HAP-1 (cell line): ENCODE data around the gene HYAL3.

ENCODE experiments used
- DNase-seq, 2 experiments: peaks; one replicate each; pipeline ENCODE4 v3.0.0-alpha.2; 2016 to 2020; ENCODE audit warnings: low spot score in 2 of 2
- H3K27me3 ChIP-seq: fragments of 250-450 bp; sonication (Bioruptor Pico); 2 replicates; pipeline ENCODE4 v1.5.1; 2020; ENCODE audit warnings: low read depth, mild to moderate bottlenecking, moderate library complexity
- H3K36me3 ChIP-seq: fragments of 250-450 bp; sonication (Bioruptor Pico); replicated peaks from 2 replicates; pipeline ENCODE4 v1.5.1; 2020; ENCODE audit warnings: mild to moderate bottlenecking
- H3K4me1 ChIP-seq: fragments of 250-450 bp; sonication (Bioruptor Pico); 2 replicates; pipeline ENCODE4 v1.5.1; 2020; ENCODE audit warnings: mild to moderate bottlenecking
- H3K4me3 ChIP-seq: fragments of 250-450 bp; sonication (Bioruptor Pico); 2 replicates; pipeline ENCODE4 v1.5.1; 2020; ENCODE audit warnings: mild to moderate bottlenecking, moderate library complexity
- H3K9me3 ChIP-seq: fragments of 250-450 bp; sonication (Bioruptor Pico); 2 replicates; pipeline ENCODE4 v1.5.1; 2020; ENCODE audit warnings: mild to moderate bottlenecking, moderate library complexity
- in situ Hi-C: fragments of 300-500 bp; cut with MboI; formaldehyde crosslinking; loops from 3 replicates; pipeline ENCODE4 v1.14.3; 2020; ENCODE audit warnings: low sequenced_read_pairs, inconsistent platforms, mixed read lengths

HYAL3 gene

DNA sequence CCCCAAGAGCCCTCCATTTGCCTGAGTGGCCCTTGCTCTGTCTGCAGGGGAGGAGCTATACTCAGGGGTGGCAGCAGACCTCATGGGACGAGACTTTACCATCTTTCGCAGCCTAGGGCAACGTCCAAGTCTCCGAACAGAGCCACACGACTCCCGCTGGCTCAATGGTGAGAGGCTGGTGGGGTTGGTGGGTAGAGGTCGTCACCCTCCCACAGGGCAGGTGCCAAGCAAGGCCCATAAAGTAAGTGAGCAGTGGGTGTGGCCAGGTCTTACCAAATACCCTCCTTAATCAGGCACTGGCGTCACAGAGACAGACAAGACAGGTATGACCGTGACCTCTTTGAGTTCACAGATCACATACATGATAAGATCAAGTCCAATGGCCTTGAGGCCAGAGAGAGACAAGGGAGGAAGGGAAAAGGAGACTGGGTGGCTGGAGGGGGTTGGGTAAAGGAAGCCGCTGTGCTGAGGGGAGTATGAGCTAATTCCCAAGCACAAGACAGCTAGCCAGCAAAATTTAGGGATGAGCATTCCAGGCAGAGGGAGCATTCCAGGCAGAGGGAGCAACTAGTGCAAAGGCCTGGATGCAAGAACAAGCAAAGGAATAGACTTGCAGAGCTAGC is 27.8 kb downstream of the HYAL3 start:
- Histone ChIP-seq H3K9me3 (no peaks in the 10 kb centered on the region), H3K36me3 (no peaks in the 10 kb centered on the region), H3K4me3 (no peak overlapping the region), H3K4me1 (no peaks in the 10 kb centered on the region; the same call in 1 of the 2 replicates), H3K27me3 (peaks cover 4% of the 10 kb centered on the region)
- DNase-seq: no peak
- in situ Hi-C loops: loop anchor here (5.0 kb wide), 2 partner anchors 79 to 149 kb away; partner anchors contain the start of gene GNAT1

DNA sequence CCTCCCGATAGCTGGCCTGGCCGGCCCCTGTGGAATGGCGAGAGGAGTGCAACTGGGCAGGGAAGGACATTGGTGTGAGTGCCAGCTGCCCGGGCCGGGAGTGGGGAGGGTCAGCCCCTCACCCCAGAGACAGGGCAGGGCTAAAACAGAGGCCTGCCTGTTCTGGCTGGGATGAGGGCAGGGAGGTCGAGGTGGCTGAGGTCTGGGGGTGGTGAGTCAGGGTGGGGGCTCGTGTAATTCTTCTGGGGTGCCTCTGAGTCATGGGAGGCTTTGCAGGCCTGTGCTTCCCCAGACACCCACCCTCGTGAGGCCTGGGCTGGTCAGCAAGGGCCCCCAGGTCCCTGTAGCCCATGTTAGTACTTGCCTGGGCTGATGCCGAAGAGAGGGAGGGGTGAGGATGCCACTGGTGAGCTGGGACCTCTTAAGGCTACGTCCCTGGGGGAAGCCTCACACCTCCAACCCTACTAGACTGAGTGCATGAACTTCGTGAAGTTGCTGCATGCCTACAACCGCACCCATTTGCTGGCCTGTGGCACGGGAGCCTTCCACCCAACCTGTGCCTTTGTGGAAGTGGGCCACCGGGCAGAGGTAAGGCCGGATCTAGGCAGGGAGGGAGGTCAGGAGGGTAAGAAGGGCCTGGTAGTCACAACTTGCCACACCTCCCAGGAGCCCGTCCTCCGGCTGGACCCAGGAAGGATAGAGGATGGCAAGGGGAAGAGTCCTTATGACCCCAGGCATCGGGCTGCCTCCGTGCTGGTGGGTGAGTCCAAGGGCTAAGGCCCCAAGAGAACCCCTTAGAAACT is 28.6 kb downstream of the HYAL3 start:
- Histone ChIP-seq H3K4me1 (no peaks in the 10 kb centered on the region; the same call in 1 of the 2 replicates), H3K27me3 (peaks cover 4% of the 10 kb centered on the region)
- in situ Hi-C loops: loop anchor here (5.0 kb wide), 2 partner anchors 78 to 148 kb away; partner anchors contain the start of gene GNAT1

DNA sequence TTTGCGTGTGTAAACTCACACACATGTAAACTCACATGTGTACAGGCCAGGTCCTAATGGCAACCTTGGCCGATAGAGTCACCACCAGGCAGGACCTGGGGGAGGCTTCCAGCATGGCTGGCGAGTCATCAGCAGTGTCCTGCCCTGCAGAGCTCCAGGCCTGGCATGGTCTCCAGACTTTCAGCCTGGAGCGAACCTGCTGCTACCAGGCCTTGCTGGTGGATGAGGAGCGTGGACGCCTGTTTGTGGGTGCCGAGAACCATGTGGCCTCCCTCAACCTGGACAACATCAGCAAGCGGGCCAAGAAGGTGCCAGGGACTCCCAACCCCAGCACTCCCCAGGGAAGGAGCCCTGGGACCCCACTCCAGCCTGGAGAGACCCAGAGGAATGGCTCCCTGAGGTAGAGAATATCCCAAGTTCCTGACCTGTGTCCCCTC is 29.2 kb downstream of the HYAL3 start:
- H3K4me3 ChIP-seq: no peak overlapping the region
- H3K36me3 ChIP-seq: no peaks in the 10 kb centered on the region
- no peaks in the 10 kb centered on the region for H3K9me3 ChIP-seq
- peaks cover 4% of the 10 kb centered on the region for H3K27me3 ChIP-seq
- H3K4me1 ChIP-seq: peaks cover 3% of the 10 kb centered on the region
- DNase-seq: no peak
- in situ Hi-C loops: loop anchor here (5.0 kb wide), 2 partner anchors 78 to 148 kb away; partner anchors contain the start of gene GNAT1

More for the DNA sequence above, 28.6 kb downstream of the HYAL3 start:
- H3K4me3 ChIP-seq: no peak overlapping the region
- H3K9me3 ChIP-seq: no peaks in the 10 kb centered on the region
- no peak for DNase-seq
- no peaks in the 10 kb centered on the region for H3K36me3 ChIP-seq

DNA sequence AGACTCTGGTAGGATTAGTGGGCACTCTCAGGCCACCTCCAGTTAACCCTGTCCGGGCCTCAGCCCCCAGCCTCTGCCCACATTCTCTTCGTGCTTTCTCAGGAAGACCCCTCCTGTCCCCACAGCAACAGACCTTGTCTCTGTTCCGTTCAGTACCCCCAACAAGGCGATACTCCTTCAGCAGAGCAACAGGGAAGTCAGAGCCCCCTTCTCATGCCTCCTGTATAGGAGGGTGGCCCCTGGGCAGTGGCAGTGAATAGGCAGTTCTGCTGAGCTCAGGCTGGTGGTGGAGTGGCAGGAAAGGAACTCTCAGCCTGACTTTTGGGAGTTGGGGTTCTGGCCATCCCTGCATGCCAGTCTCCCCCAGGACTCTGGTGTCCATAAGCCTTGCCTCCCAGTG is 29.7 kb downstream of the HYAL3 start:
- in situ Hi-C loops: no loop called here
- Histone ChIP-seq H3K9me3 (no peaks in the 10 kb centered on the region), H3K27me3 (peaks cover 4% of the 10 kb centered on the region), H3K4me1 (peaks cover 8% of the 10 kb centered on the region), H3K36me3 (no peaks in the 10 kb centered on the region), H3K4me3 (no peak overlapping the region)
- no peak for DNase-seq

DNA sequence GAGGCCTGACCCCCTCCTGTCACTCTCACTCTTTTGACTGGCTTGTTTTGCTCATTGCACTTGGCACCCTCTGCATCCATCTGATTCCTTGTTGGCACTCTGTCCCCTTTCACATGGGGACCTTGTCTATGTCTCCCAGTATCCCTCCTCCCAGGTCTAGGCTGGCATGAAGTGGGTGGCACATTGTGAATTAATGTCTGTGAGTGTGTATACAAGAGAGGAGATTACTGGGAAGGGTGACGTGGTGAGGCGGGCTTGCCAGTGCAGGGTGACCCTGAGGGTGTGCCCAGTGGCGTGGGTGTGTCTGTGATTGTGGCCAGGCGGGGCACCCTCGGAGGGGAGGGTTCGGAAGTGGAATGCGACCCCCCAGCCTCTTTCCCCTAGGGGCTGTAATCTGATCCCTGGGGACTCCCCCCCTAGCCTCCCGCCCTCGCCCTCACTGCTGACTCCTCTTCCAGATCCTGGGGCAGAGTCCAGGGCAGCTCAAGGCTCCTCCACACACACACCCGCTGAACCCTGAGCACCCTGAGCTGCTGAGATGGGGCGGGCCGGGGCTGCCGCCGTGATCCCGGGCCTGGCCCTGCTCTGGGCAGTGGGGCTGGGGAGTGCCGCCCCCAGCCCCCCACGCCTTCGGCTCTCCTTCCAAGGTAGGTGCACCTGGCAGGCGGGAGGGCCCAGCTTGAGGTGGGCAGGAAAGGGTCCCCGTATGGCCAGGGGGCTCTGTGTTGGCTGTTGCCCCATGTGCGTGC is 30.3 kb downstream of the HYAL3 start, which contains the start of gene SEMA3B:
Gene SEMA3B (plus strand): TSS at position 445 of the 749 bp plus-strand sequence. CDS start 94 bp downstream, at position 539.
- Histone ChIP-seq H3K36me3 (no peaks in the 10 kb centered on the region), H3K4me1 (peaks cover 14% of the 10 kb centered on the region), H3K27me3 (peaks cover 4% of the 10 kb centered on the region), H3K9me3 (no peaks in the 10 kb centered on the region), H3K4me3 (no peak within 1 kb of the TSS)
- in situ Hi-C loops: no loop called here
- DNase-seq: no peak

DNA sequence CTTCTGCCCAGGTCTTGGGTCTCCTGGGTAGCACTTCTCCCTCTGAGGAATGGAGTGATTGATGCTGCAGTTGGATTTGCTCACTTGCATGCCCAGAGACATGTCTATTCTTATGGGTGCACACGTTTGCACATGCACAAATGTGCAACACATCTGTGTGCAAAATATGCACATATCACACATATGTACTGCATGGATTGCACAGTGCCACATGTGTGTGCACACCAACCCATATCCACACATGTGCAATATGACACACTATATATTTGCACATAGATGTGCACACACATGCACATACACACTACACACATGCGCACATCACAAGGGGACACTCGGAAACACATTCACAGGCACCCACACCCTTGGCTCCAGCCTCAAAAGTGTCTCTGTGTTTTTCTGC is 30.9 kb downstream of the HYAL3 start:
- Histone ChIP-seq H3K4me3 (no peak overlapping the region), H3K36me3 (no peaks in the 10 kb centered on the region), H3K27me3 (peaks cover 4% of the 10 kb centered on the region), H3K9me3 (no peaks in the 10 kb centered on the region), H3K4me1 (peaks cover 16% of the 10 kb centered on the region)
- in situ Hi-C loops: no loop called here
- DNase-seq: no peak

DNA sequence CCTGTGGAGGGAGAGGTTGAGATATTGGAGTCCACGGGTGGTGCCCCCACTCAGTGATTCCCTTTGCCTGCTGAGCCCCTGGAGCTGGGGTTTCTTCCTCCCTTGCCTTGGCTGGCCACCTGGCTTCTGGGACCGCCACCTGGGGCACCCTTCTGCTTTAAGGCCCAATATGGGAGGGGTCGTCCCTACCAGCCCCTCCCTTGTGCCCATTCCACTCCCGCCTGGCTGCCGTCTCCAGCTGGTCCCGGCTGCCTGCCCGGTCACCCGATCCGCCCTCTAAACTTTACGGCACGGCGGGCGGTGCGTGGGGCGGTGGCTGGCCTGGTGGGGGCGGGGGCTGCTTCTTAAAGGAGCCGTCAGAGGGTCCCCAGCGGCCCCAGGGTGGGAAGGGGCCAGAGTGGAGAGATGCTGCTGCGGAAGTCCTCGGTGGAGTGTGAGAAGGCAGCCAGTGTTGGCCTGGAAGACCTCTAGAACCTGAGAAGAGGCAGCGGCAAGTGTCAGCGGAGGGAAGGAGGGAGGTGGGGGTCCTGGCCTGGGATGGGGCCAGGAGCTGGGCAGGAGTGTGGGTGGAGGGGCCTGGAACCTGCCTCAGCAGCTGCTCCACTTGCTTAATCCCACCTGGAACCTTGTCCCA is 31.8 kb downstream of the HYAL3 start:
- Histone ChIP-seq H3K27me3 (peaks cover 4% of the 10 kb centered on the region), H3K9me3 (no peaks in the 10 kb centered on the region), H3K36me3 (no peaks in the 10 kb centered on the region), H3K4me3 (no peak overlapping the region), H3K4me1 (peaks cover 16% of the 10 kb centered on the region)
- in situ Hi-C loops: no loop called here
- DNase-seq: peak in 1 of 2 experiments; percentile 45

DNA sequence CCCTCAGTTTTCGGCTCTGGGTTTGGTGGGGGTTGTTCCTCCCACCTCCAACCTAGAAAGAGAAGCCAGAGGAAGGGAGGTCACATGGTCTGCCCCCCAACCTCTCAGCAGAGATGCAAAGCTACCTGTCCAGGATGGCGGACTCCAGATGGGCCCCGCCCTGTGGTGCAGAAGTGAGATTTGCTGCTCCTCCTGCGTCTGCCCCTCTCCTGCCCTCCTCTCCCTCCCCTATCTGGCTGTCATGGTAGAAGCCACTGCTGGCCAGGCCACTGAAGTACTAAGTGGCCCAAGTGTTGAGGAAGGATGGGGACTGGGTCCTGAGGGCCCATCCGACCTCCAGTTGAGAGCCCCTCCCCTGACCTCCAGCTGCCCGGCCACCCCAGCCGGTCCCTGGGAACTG is 32.4 kb downstream of the HYAL3 start:
- H3K4me3 ChIP-seq: no peak overlapping the region
- in situ Hi-C loops: no loop called here
- no peaks in the 10 kb centered on the region for H3K9me3 ChIP-seq
- no peaks in the 10 kb centered on the region for H3K36me3 ChIP-seq
- H3K4me1 ChIP-seq: peaks cover 16% of the 10 kb centered on the region
- DNase-seq: no peak
- peaks cover 4% of the 10 kb centered on the region for H3K27me3 ChIP-seq

DNA sequence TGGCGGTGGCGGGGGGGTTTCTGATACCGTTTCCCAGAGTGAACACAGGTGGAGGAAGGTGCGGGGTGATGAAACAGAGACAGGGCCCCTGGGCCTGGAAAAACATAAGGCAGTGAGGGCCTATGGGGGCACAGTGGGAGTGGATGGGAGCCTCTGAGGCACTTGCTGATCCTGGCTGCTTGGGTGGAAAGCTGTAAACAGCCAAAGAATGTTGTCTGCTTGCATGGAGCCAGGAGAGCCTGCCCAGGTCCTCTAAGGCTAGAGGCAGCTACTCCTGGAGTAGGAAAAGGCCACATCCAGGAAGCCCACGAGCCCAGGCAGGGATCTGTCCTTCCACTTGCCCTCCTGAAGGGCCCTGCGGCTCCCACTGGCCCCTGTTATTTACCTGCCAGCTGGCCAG is 33.2 kb downstream of the HYAL3 start:
- no peak for DNase-seq
- in situ Hi-C loops: no loop called here
- H3K4me1 ChIP-seq: peaks cover 17% of the 10 kb centered on the region
- no peaks in the 10 kb centered on the region for H3K36me3 ChIP-seq
- H3K27me3 ChIP-seq: peaks cover 4% of the 10 kb centered on the region
- H3K4me3 ChIP-seq: no peak overlapping the region
- H3K9me3 ChIP-seq: no peaks in the 10 kb centered on the region

DNA sequence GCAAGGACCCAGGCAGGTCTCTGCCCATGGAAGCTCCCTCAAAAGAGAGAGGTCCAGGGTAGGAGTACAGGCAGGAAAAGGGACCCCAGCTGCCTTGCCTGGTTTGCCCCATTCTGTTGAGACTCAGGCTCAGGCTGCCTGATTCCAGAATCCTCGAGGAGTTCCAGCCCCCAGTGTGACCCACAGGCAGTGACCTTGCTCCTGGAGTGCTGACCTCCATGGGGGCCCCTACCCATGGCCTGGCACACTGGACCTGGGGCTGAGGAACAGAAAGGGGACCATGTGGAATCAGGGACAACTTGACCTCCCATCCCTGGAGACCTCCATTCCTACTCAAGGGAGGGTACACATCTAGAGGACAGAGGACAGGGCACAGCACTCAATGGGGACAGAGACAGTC is 33.6 kb downstream of the HYAL3 start:
- peaks cover 21% of the 10 kb centered on the region for H3K4me1 ChIP-seq
- in situ Hi-C loops: no loop called here

DNA sequence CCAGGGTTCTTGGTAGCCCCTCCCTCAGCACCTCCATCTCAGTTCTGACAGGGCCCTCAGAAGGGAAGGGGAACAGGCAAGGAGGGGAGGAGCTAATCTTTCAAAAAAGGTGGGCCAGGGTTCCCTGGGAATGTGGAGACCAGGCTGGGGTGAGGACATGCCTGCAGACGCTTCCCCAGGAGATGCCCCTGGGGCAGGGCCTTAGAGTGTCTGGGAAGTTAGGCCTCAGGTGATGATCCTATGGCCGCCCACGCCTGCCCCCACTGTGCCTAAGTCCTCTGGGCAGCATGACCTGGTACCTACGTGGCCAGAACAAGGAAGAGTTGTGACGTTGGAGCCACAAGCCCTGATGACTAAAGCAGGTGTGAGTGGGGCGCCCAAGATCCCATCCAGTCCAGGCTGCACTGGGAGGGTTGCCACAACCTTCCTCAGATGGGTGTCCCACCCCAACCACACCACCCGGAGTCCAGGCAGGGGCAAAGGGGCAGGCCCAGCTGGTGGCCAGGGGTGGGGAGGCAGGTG is 34.2 kb downstream of the HYAL3 start:
- Histone ChIP-seq H3K27me3 (peaks cover 4% of the 10 kb centered on the region), H3K9me3 (no peaks in the 10 kb centered on the region), H3K36me3 (no peaks in the 10 kb centered on the region), H3K4me3 (no peak overlapping the region), H3K4me1 (peaks cover 25% of the 10 kb centered on the region)
- DNase-seq: no peak
- in situ Hi-C loops: no loop called here

More for the DNA sequence above, 33.6 kb downstream of the HYAL3 start:
- DNase-seq: no peak
- Histone ChIP-seq H3K27me3 (peaks cover 4% of the 10 kb centered on the region), H3K4me3 (no peak overlapping the region), H3K9me3 (no peaks in the 10 kb centered on the region), H3K36me3 (no peaks in the 10 kb centered on the region)

DNA sequence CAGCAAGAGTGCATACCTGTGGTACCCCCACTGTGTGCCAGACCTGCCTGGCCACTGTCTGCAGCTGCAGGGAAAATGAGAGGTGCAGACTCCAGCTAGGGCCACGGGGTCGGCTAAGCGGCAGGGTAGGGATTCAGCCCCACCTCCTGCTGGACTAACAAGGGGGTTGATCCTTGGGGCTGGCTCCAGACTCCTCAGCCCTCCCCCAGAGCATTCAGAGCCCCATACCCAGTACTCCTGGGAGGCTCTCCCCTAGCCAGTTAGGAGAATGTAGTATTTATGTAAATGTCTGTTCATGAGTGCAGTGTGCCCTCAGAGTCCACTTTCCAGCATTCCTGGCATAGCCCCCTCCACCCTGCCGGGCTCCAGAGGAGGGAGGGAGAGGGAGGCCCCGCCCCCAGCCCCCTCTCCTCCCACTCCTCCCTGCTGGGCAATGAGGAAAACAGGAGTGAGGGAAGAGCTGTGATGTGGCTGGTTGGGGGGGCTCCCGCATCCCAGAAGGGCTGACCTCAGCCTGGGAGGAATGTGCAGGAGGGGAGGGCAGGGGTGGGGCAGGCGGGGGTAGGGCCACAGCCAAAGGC is 34.7 kb downstream of the HYAL3 start:
- 0 out of 2 replicates have a peak, but pooled peaks cover 3% of the 10 kb centered on the region for H3K36me3 ChIP-seq
- H3K4me1 ChIP-seq: peaks cover 28% of the 10 kb centered on the region
- H3K4me3 ChIP-seq: no peak overlapping the region
- peak; percentile 51 to 83 for DNase-seq
- in situ Hi-C loops: no loop called here
- H3K27me3 ChIP-seq: peaks cover 4% of the 10 kb centered on the region
- no peaks in the 10 kb centered on the region for H3K9me3 ChIP-seq
